ENCODE results near the gene NRXN2.

DNA sequence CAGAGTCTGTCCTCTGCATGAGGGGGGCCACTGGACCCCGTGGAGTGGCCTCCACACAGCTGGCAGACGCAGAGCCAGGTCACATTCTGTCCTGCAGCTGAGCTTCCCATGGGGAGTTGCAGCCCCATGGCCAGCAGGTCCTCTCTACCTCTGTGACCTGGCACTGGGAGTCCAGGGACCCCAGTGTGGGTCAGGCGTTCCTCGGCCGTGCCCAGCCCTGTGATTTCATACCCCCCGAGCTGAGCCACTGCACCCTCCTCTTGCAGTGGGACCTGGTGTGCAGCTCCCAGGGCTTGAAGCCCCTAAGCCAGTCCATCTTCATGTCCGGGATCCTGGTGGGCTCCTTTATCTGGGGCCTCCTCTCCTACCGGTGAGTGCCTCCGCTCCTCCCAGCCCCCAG, 164.1 kb downstream of the NRXN2 start:
- TF ChIP-seq POLR2AphosphoS5 (IDR thresholded peaks at IDR 0.05; ENCODE audit: low read depth, low read length) (no peak), CTCF (IDR thresholded peaks at IDR 0.05) (no peak), SIN3A (IDR thresholded peaks at IDR 0.05; ENCODE audit: borderline replicate concordance, insufficient read depth, low read depth, low read length) (no peak)
